Vagina (tissue), 2 donors: ENCODE measurements around the gene HRCT1.

Experiments used
- CTCF ChIP-seq, 3 experiments: fragments of 450-650 bp in 2 of 3; fragments of 200-600 bp in 1 of 3; sonication (generic) in 1 of 3; IDR thresholded peaks; one replicate each; pipeline ENCODE4 v1.5.1; 2017 to 2019; ENCODE audit warnings: antibody characterized with exemption in 3 of 3, mild to moderate bottlenecking in 2 of 3, moderate library complexity in 2 of 3
- POLR2A ChIP-seq, 2 donors: fragments of 450-650 bp; IDR thresholded peaks; one replicate each; pipeline ENCODE4 v1.6.1; 2017; ENCODE audit warnings: antibody characterized with exemption in 2 of 2, mild to moderate bottlenecking in 2 of 2, moderate library complexity in 2 of 2

DNA sequence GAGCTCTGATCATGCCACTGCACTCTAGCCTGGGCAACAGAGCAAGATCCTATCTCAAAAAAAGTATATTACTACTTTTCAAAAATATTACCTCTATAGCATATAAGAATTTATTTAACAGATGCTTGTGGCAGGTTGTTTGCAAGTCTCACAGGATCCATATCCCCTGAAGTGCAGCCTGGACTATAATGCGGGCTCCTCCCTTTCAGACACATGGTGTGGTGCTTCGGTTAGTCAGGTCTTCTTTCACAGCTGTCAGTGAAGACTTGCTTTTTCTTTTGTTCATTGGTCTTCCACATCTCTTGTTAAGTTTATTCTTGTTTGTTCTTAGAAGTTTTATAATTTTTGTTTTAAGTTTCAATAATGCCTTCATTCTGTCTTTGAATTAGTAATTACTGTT is 9.4 kb upstream of the HRCT1 start:
- TF ChIP-seq CTCF (IDR thresholded peaks at IDR 0.05), result no peak
- TF ChIP-seq POLR2A (IDR thresholded peaks at IDR 0.05), result no peak
